NB4 (cell line): ENCODE results near the gene LRRC49.

ENCODE experiments used
- POLR2A ChIP-seq: IDR thresholded peaks from 2 replicates; pipeline ENCODE4 v1.6.1; 2011; ENCODE audit warnings: mild to moderate bottlenecking; ENCODE audit not compliant: insufficient read length; ENCODE audit errors: extremely low read depth
- TF ChIP-seq, protein P1 (sequence below): IDR thresholded peaks from one replicate; pipeline ENCODE4 v1.5.1; 2012; ENCODE audit warnings: low read depth, low read length
- TF ChIP-seq, protein P2 (sequence below): IDR thresholded peaks from 2 replicates; pipeline ENCODE4 v1.6.1; 2011; ENCODE audit warnings: low read depth, low read length

DNA sequence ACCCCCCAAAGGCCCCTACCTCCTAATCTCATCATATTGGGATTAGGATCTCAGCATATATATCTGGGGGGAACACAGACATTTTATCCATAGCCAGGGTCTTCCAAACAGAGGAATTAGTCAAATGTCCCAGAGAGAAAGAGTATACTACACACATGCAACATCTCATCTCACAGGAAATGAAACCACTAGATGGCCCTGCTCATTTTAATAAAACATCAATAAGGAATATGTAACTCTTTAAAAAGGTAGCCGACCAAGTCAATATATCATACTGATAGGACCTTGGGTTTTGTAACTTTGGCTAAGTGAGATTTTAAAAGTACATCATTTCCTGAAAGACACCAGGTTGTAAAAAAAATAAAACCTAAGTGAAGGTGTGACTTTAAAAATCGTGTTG lies 177.1 kb downstream of the LRRC49 start:
- TF ChIP-seq, protein P1, sequence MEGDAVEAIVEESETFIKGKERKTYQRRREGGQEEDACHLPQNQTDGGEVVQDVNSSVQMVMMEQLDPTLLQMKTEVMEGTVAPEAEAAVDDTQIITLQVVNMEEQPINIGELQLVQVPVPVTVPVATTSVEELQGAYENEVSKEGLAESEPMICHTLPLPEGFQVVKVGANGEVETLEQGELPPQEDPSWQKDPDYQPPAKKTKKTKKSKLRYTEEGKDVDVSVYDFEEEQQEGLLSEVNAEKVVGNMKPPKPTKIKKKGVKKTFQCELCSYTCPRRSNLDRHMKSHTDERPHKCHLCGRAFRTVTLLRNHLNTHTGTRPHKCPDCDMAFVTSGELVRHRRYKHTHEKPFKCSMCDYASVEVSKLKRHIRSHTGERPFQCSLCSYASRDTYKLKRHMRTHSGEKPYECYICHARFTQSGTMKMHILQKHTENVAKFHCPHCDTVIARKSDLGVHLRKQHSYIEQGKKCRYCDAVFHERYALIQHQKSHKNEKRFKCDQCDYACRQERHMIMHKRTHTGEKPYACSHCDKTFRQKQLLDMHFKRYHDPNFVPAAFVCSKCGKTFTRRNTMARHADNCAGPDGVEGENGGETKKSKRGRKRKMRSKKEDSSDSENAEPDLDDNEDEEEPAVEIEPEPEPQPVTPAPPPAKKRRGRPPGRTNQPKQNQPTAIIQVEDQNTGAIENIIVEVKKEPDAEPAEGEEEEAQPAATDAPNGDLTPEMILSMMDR = no peak
- TF ChIP-seq POLR2A = no peak
- TF ChIP-seq, protein P2, sequence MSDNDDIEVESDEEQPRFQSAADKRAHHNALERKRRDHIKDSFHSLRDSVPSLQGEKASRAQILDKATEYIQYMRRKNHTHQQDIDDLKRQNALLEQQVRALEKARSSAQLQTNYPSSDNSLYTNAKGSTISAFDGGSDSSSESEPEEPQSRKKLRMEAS = no peak
